ENCODE results near the gene CCDC92.

CCDC92 gene

DNA sequence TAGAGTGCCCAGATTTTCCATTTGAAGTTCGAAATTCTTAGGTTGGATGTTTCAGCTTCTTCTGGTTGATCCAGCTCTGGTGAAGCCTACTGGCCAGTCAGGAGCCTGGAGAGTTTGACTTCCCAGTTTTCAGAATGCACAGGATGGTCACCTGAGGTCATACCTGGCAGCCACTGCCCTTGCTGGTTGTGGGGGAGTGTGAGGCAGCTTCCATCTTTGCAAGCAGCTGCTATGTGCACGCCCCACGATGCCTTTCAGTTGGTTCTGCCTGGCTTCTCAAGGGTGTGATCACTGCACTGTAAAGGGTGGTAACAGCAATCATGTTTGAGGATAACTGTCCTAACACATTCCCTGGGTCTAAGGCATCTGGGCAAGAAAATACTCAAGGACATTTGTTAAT, 15.4 kb downstream of the CCDC92 start:
- no peaks in the 10 kb centered on the region for H3F3A ChIP-seq (ENCODE audit: insufficient read depth)
- no peak overlapping the region for H3K27ac ChIP-seq (ENCODE audit: low read depth, low read length)
- TF ChIP-seq, protein P1, sequence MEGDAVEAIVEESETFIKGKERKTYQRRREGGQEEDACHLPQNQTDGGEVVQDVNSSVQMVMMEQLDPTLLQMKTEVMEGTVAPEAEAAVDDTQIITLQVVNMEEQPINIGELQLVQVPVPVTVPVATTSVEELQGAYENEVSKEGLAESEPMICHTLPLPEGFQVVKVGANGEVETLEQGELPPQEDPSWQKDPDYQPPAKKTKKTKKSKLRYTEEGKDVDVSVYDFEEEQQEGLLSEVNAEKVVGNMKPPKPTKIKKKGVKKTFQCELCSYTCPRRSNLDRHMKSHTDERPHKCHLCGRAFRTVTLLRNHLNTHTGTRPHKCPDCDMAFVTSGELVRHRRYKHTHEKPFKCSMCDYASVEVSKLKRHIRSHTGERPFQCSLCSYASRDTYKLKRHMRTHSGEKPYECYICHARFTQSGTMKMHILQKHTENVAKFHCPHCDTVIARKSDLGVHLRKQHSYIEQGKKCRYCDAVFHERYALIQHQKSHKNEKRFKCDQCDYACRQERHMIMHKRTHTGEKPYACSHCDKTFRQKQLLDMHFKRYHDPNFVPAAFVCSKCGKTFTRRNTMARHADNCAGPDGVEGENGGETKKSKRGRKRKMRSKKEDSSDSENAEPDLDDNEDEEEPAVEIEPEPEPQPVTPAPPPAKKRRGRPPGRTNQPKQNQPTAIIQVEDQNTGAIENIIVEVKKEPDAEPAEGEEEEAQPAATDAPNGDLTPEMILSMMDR (IDR thresholded peaks at IDR 0.05; ENCODE audit: insufficient read depth, low read length, poor library complexity, severe bottlenecking) = no peak
- TF ChIP-seq EZH2phosphoT487 (conservative IDR thresholded peaks at IDR 0.05; ENCODE audit: low read length) = no peak
- no peaks in the 10 kb centered on the region for H3K9me2 ChIP-seq (replicated peaks; ENCODE audit: insufficient read depth, low read length)
- H3K27me3 ChIP-seq (ENCODE audit: low read length) = no peaks in the 10 kb centered on the region
- H3K9me3 ChIP-seq (ENCODE audit: insufficient read depth, low read length) = no peaks in the 10 kb centered on the region
- no peak overlapping the region for H3K4me3 ChIP-seq (ENCODE audit: insufficient read depth, low read length, poor library complexity, severe bottlenecking)
- no peak overlapping the region for H3K4me2 ChIP-seq (ENCODE audit: low read depth, low read length, poor library complexity, severe bottlenecking)
- H4K20me1 ChIP-seq (ENCODE audit: low read depth, low read length) = no peaks in the 10 kb centered on the region
- H3K9ac ChIP-seq (ENCODE audit: low read length) = no peak overlapping the region
- H2AFZ ChIP-seq (ENCODE audit: low read depth, low read length, severe bottlenecking) = no peak overlapping the region
- no peaks in the 10 kb centered on the region for H3K79me2 ChIP-seq (ENCODE audit: insufficient read depth, low read length)
- H3K36me3 ChIP-seq (ENCODE audit: low read length) = no peaks in the 10 kb centered on the region

DNA sequence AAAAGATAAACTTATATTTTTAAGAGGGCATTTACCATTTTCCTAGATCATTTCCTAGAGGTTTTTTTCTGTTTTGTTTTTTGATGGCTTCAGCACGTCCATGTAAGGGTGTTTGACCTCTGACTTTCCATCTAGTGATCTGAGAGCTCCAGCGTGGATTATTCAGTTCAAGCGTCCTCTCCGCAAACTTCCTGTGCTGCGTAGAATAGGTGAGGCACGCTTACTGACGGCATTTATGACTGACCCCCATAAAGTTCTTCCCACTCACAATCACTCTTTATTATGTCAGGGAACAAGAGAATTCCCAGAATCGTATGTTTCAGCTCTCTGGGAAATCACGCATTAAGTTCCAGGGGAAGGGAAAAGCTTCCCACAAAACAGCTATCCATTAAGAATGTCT, 16.4 kb downstream of the CCDC92 start:
- Histone ChIP-seq H3K36me3 (ENCODE audit: low read length) (no peaks in the 10 kb centered on the region), H3K27me3 (ENCODE audit: low read length) (no peaks in the 10 kb centered on the region)

DNA sequence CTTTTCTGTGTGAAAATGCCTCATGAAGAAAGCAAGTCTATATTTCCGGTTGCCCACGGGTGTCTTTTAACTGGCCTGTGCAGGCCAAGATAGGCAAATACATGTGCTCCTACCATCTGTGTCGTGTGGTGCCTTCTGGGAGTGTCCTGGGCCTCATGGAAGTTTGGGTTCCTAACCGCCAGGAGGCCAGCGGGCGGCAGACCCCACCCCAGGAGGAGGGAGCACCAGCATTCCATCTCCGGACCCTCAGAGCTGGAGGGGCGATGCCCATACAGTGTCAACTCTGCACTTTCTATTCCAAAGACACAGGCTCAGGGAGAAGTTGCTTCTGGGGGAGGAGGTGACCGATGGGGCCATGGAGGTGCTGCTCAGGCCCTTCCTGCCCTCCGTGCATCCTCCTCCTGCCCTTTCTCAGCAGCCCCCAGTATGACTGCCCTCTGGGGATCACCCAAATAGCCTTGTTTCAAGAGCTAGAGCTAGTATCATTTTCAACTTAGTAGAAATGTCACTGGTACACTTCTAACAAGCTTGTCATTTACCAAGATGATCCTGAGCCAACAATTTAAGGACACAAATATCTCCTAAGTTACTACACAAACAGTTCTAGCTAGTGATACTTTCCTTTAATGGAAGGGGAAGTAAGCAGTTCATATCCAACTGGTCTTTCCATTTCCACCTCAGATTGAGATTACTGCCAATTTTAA, 17.8 kb downstream of the CCDC92 start:
- no peaks in the 10 kb centered on the region for H3F3A ChIP-seq (ENCODE audit: insufficient read depth)
- H3K27me3 ChIP-seq (ENCODE audit: low read length) = no peaks in the 10 kb centered on the region
- H3K9me3 ChIP-seq (ENCODE audit: insufficient read depth, low read length) = no peaks in the 10 kb centered on the region
- no peak overlapping the region for H3K4me3 ChIP-seq (ENCODE audit: insufficient read depth, low read length, poor library complexity, severe bottlenecking)
- no peak overlapping the region for H3K9ac ChIP-seq (ENCODE audit: low read length)
- TF ChIP-seq, protein P1 (IDR thresholded peaks at IDR 0.05; ENCODE audit: insufficient read depth, low read length, poor library complexity, severe bottlenecking) = no peak
- TF ChIP-seq EZH2phosphoT487 (conservative IDR thresholded peaks at IDR 0.05; ENCODE audit: low read length) = no peak
- H3K79me2 ChIP-seq (ENCODE audit: insufficient read depth, low read length) = no peaks in the 10 kb centered on the region
- H4K20me1 ChIP-seq (ENCODE audit: low read depth, low read length) = no peaks in the 10 kb centered on the region
- no peaks in the 10 kb centered on the region for H3K9me2 ChIP-seq (replicated peaks; ENCODE audit: insufficient read depth, low read length)
- no peak overlapping the region for H2AFZ ChIP-seq (ENCODE audit: low read depth, low read length, severe bottlenecking)
- H3K4me2 ChIP-seq (ENCODE audit: low read depth, low read length, poor library complexity, severe bottlenecking) = no peak overlapping the region
- no peak overlapping the region for H3K27ac ChIP-seq (ENCODE audit: low read depth, low read length)
- H3K36me3 ChIP-seq (ENCODE audit: low read length) = no peaks in the 10 kb centered on the region

More for the DNA sequence above, 16.4 kb downstream of the CCDC92 start:
- Histone ChIP-seq H3K4me3 (ENCODE audit: insufficient read depth, low read length, poor library complexity, severe bottlenecking) (no peak overlapping the region), H3K9ac (ENCODE audit: low read length) (no peak overlapping the region), H3F3A (ENCODE audit: insufficient read depth) (no peaks in the 10 kb centered on the region), H2AFZ (ENCODE audit: low read depth, low read length, severe bottlenecking) (no peak overlapping the region), H3K27ac (ENCODE audit: low read depth, low read length) (no peak overlapping the region), H4K20me1 (ENCODE audit: low read depth, low read length) (no peaks in the 10 kb centered on the region), H3K9me3 (ENCODE audit: insufficient read depth, low read length) (no peaks in the 10 kb centered on the region), H3K9me2 (replicated peaks; ENCODE audit: insufficient read depth, low read length) (no peaks in the 10 kb centered on the region), H3K79me2 (ENCODE audit: insufficient read depth, low read length) (no peaks in the 10 kb centered on the region), H3K4me2 (ENCODE audit: low read depth, low read length, poor library complexity, severe bottlenecking) (no peak overlapping the region)
- TF ChIP-seq, protein P1 (IDR thresholded peaks at IDR 0.05; ENCODE audit: insufficient read depth, low read length, poor library complexity, severe bottlenecking) = no peak
- TF ChIP-seq EZH2phosphoT487 (conservative IDR thresholded peaks at IDR 0.05; ENCODE audit: low read length) = no peak
